Tibial nerve (tissue), 4 donors: ENCODE data around the gene MS4A10. TPM values are rescaled to one million over a fixed set of nuclear protein-coding genes. Genes with fewer than 3 reads are reported as not detected.

Source experiments
- DNase-seq, 2 donors: peaks; one replicate each; pipeline ENCODE4 v3.0.0-alpha.2; 2019; ENCODE audit warnings: low spot score in 2 of 2
- H3K27ac ChIP-seq, 4 donors: fragments of 200-600 bp; sonication (generic) in 3 of 4; one replicate each; pipeline ENCODE4 v1.5.1; 2017 to 2019; ENCODE audit warnings: mild to moderate bottlenecking in 1 of 4
- H3K27me3 ChIP-seq, 2 donors: fragments of 200-600 bp; sonication (generic) in 1 of 2; one replicate each; pipeline versions ENCODE4 v1.5.1 to v1.6.0; 2017 to 2019
- H3K36me3 ChIP-seq, 3 donors: fragments of 200-600 bp; sonication (generic); one replicate each; pipeline ENCODE4 v1.5.1; 2018 to 2019
- H3K4me1 ChIP-seq, 4 donors: fragments of 200-600 bp; sonication (generic) in 3 of 4; one replicate each; pipeline ENCODE4 v1.5.1; 2017 to 2019
- H3K4me3 ChIP-seq, 4 donors: fragments of 200-600 bp; sonication (generic) in 3 of 4; one replicate each; pipeline ENCODE4 v1.5.1; 2017 to 2019; ENCODE audit warnings: mild to moderate bottlenecking in 1 of 4, moderate library complexity in 1 of 4
- H3K9me3 ChIP-seq, 4 donors: fragments of 200-600 bp; sonication (generic) in 3 of 4; one replicate each; pipeline ENCODE4 v1.5.1; 2017 to 2019
- CTCF ChIP-seq, 5 experiments: fragments of 200-600 bp in 3 of 5; fragments of 450-650 bp in 2 of 5; sonication (generic) in 3 of 5; IDR thresholded peaks; one replicate each; pipeline ENCODE4 v1.5.1; 2016 to 2019; ENCODE audit warnings: antibody characterized with exemption in 5 of 5, mild to moderate bottlenecking in 3 of 5, moderate library complexity in 2 of 5
- EP300 ChIP-seq, 2 donors: sonication (generic); formaldehyde crosslinking; IDR thresholded peaks; one replicate each; pipeline ENCODE4 v1.6.1; 2017; ENCODE audit warnings: antibody characterized with exemption in 2 of 2, mild to moderate bottlenecking in 1 of 2
- POLR2A ChIP-seq, 2 donors: fragments of 450-650 bp; IDR thresholded peaks; one replicate each; pipeline ENCODE4 v1.6.1; 2017; ENCODE audit warnings: antibody characterized with exemption in 2 of 2, mild to moderate bottlenecking in 2 of 2, moderate library complexity in 2 of 2
- WGBS, 2 donors: methylation state at CpG; one replicate each; pipeline ENCODE4 v1.1.5; 2018; 5-methylcytosine and 5-hydroxymethylcytosine counted together
- total RNA-seq, 4 donors: library from RNA; depleted of rRNA; stranded (reverse); fragments of >200 nt; gene quantifications; one replicate each; pipeline ENCODE4 v1.1.0, GENCODE V29; 2016

Gene MS4A10
- total RNA-seq, 4 donors from 2014 or later: not detected

GRCh38 chr11:60761436-60762190 lies 23.5 kb upstream of the MS4A10 start:
- 54 to 57% methylated on average over 4 of the region's 4 CpGs for WGBS, 2 donors
- no peak overlapping the region for H3K4me3 ChIP-seq
- no peaks in the 10 kb centered on the region for H3K4me1 ChIP-seq
- DNase-seq: no peak
- peaks cover 0 to 15% of the 10 kb centered on the region in 2 donors for H3K27me3 ChIP-seq
- no peaks in the 10 kb centered on the region for H3K9me3 ChIP-seq
- H3K27ac ChIP-seq: no peak overlapping the region
- H3K36me3 ChIP-seq: no peaks in the 10 kb centered on the region
- no peak for TF ChIP-seq POLR2A (IDR thresholded peaks at IDR 0.05)
- no peak for TF ChIP-seq EP300 (IDR thresholded peaks at IDR 0.05)
- no peak for TF ChIP-seq CTCF (IDR thresholded peaks at IDR 0.05)

- H3K36me3 ChIP-seq: no peaks in the 10 kb centered on the region
- peaks cover 0 to 23% of the 10 kb centered on the region in 2 donors for H3K27me3 ChIP-seq
- no peak for DNase-seq
- no peak overlapping the region for H3K27ac ChIP-seq
- TF ChIP-seq CTCF (IDR thresholded peaks at IDR 0.05) (peak in 1 of 5 experiments; percentile 14), EP300 (IDR thresholded peaks at IDR 0.05) (no peak)
- WGBS, 2 donors: 62 to 66% methylated on average over 11 of the region's 11 CpGs
- no peaks in the 10 kb centered on the region for H3K9me3 ChIP-seq
- H3K4me3 ChIP-seq: no peak overlapping the region
- H3K4me1 ChIP-seq: peaks cover 0 to 5% (median 0%) of the 10 kb centered on the region in 4 donors
Observed at GRCh38 chr11:60762851-60763691, 22.1 kb upstream of the MS4A10 start.

GRCh38 chr11:60763692-60764369 lies 21.3 kb upstream of the MS4A10 start:
- H3K27me3 ChIP-seq: peaks cover 0 to 23% of the 10 kb centered on the region in 2 donors
- no peaks in the 10 kb centered on the region for H3K36me3 ChIP-seq
- peaks cover 0 to 5% (median 0%) of the 10 kb centered on the region in 4 donors for H3K4me1 ChIP-seq
- no peak for DNase-seq
- WGBS, 2 donors: 85 to 89% methylated on average over 11 of the region's 11 CpGs
- H3K4me3 ChIP-seq: no peak overlapping the region
- TF ChIP-seq EP300 (IDR thresholded peaks at IDR 0.05): no peak
- no peak for TF ChIP-seq CTCF (IDR thresholded peaks at IDR 0.05)
- no peak for TF ChIP-seq POLR2A (IDR thresholded peaks at IDR 0.05)
- no peaks in the 10 kb centered on the region for H3K9me3 ChIP-seq
- H3K27ac ChIP-seq: no peak overlapping the region

GRCh38 chr11:60764879-60765278 lies 20.3 kb upstream of the MS4A10 start:
- no peak for DNase-seq
- 24 to 55% methylated on average over 1 of the region's 1 CpG for WGBS, 2 donors
- peaks cover 0 to 23% of the 10 kb centered on the region in 2 donors for H3K27me3 ChIP-seq

More at GRCh38 chr11:60764879-60765278, 20.3 kb upstream of the MS4A10 start:
- H3K27ac ChIP-seq: no peak overlapping the region
- no peak overlapping the region for H3K4me3 ChIP-seq
- H3K9me3 ChIP-seq: no peaks in the 10 kb centered on the region
- TF ChIP-seq CTCF (IDR thresholded peaks at IDR 0.05) (no peak), EP300 (IDR thresholded peaks at IDR 0.05) (no peak), POLR2A (IDR thresholded peaks at IDR 0.05) (no peak)
- peaks cover 0 to 5% (median 0%) of the 10 kb centered on the region in 4 donors for H3K4me1 ChIP-seq
- no peaks in the 10 kb centered on the region for H3K36me3 ChIP-seq
